22Rv1 (cell line): ENCODE measurements around the gene CNPY3.

Source experiments
- H3K27ac ChIP-seq: fragments of 450-650 bp; 2 replicates; pipeline ENCODE4 v1.5.1; 2017
- ZFX ChIP-seq: fragments of 450-650 bp; IDR thresholded peaks from 2 replicates; pipeline ENCODE4 v1.6.1; 2017; ENCODE audit warnings: antibody characterized with exemption, borderline replicate concordance
- TF ChIP-seq, protein P1 (sequence below): fragments of 450-650 bp; IDR thresholded peaks from 2 replicates; pipeline ENCODE4 v1.5.1; 2017; ENCODE audit warnings: mild to moderate bottlenecking

CNPY3 gene

GRCh38 chr6:42978839-42979522 is 49.7 kb downstream of the CNPY3 start, which contains the start of gene PEX6:
PEX6 (minus strand) TSS chr6:42979181; CDS start chr6:42979150, 31 bp downstream.
- H3K27ac ChIP-seq = peak within 1 kb of the TSS; percentile 85
- TF ChIP-seq, protein P1, sequence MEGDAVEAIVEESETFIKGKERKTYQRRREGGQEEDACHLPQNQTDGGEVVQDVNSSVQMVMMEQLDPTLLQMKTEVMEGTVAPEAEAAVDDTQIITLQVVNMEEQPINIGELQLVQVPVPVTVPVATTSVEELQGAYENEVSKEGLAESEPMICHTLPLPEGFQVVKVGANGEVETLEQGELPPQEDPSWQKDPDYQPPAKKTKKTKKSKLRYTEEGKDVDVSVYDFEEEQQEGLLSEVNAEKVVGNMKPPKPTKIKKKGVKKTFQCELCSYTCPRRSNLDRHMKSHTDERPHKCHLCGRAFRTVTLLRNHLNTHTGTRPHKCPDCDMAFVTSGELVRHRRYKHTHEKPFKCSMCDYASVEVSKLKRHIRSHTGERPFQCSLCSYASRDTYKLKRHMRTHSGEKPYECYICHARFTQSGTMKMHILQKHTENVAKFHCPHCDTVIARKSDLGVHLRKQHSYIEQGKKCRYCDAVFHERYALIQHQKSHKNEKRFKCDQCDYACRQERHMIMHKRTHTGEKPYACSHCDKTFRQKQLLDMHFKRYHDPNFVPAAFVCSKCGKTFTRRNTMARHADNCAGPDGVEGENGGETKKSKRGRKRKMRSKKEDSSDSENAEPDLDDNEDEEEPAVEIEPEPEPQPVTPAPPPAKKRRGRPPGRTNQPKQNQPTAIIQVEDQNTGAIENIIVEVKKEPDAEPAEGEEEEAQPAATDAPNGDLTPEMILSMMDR = no peak
- TF ChIP-seq ZFX = peak; percentile 55; the same call in 1 of the 2 replicates

GRCh38 chr6:42979523-42980177 is 50.4 kb downstream of the CNPY3 start:
- H3K27ac ChIP-seq = peak overlapping the region; percentile 85
- no peak for TF ChIP-seq ZFX
- TF ChIP-seq, protein P1 = no peak

DNA sequence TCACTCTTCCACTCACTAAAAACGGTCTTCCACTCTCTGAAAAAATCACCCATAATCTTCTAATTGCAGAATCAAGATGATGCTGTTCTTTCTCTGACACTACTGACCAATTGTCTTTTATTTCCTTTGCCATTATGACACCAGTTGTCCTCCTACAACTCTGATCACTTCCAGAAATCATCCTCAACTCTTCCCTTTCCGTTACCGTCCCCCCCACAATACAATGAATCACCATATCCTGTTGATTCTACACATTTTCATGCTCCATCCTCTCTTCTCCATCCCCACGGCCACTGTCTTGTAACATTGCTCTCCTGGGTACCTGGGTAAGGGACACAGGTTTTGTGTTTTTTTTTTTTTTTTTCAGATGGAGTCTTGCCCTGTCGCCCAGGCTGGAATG is 52.6 kb downstream of the CNPY3 start:
- no peak for TF ChIP-seq ZFX
- TF ChIP-seq, protein P1 = no peak

DNA sequence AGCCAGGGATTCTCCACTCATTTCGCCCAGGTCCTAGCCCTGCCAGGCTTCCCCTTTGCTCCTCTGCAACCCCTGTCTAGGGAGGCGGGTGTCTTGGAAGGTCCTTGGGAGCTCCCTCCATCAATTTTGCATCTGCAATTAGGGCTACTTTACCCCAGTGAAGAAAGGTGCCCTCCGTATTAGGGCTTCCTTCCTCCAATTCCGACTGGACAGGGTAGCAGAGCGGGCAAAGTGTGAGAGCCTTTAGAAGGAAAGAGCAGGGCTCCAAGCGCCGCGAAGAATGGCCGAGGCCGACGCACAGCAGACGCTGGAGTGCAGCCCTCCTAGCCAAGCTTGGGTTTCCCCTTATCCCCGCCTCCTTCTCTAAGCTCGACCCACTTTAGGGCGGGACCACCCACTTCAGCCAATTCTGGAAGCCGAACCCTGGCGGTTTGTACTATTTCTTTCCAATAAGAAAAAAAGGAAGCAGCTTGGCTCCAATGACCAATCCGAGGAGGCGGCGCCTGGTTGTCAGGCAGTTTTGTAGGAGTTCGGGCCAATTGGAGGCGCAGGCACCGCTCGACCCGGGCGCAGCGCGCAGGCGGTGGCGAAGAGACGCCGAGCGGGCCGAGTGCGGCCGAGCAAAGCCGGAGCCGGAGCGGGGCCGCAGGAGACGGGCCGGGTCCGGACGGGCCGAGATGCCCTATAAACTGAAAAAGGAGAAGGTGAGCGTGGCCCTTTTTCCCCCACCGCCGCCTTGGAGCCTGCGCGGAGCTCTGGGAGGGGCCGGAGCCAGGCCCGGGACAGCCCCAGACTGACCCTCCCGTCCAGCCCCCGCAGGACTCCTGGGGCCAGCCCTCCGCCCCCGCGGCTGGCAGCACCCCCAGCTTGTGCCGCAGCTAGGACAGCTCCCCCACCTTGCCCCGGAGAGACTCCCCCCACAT is 55.0 kb downstream of the CNPY3 start, which contains the start of gene PPP2R5D:
Gene PPP2R5D (plus strand): TSS at position 570 of the 923 bp plus-strand sequence. CDS start 108 bp downstream, at position 678.
- no peak for TF ChIP-seq ZFX
- TF ChIP-seq, protein P1 = no peak
- peak within 1 kb of the TSS; percentile 76 for H3K27ac ChIP-seq

More for the DNA sequence above, 52.6 kb downstream of the CNPY3 start:
- no peak overlapping the region for H3K27ac ChIP-seq

GRCh38 chr6:42984924-42985475 is 55.7 kb downstream of the CNPY3 start:
- peak overlapping the region; percentile 76 for H3K27ac ChIP-seq
- TF ChIP-seq, protein P1 = no peak
- TF ChIP-seq ZFX = no peak

DNA sequence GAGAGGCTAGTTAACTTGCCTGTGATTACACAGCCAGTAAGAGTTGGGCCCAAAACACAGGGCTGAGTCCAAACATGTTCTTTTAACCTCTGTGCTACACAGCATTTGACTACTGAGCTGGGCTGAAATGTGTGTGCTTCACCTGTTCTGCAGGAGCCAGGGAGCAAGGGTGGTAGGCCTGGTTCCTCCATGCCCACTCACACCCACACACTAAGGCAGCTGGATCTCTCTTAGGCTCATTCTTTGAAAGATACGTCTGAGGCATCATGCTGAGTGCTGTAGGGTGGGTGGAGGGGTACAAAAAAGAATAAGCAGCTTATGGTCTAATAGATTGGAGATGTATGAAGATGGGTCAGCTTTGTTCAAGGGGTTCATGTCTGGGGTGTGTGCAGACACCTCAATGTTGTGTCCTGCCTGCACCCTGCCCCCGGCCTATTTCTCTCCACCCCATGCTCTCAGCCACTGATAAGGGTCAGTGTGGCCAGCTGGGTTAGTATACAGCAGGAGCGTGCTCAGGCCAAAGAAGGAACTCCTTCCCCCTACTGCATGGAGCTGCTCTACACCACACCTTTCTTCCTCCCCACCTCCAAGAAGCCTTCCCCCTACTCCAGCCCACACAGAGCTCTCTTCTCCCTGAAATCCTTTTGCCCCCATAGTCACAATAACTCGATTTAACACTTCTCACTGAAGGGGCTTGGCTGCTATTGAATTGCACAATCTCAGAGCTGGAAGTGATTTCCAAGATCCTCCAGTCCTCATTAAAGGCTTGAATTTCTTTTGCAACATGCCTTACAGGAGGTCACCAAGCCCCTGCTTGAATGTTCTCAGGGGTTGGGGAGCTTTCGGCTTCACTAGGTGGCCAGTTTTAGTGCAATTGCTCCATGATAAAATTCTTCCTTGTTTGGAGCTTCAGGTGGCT is 58.5 kb downstream of the CNPY3 start:
- TF ChIP-seq, protein P1 = no peak
- TF ChIP-seq ZFX = no peak

More for the DNA sequence above, 58.5 kb downstream of the CNPY3 start:
- no peak overlapping the region for H3K27ac ChIP-seq
